ENCODE results near the gene HOXA6.
A peak's percentile ranks its signal among the peaks of the same experiment; 100 is the strongest.

HOXA6 gene

DNA sequence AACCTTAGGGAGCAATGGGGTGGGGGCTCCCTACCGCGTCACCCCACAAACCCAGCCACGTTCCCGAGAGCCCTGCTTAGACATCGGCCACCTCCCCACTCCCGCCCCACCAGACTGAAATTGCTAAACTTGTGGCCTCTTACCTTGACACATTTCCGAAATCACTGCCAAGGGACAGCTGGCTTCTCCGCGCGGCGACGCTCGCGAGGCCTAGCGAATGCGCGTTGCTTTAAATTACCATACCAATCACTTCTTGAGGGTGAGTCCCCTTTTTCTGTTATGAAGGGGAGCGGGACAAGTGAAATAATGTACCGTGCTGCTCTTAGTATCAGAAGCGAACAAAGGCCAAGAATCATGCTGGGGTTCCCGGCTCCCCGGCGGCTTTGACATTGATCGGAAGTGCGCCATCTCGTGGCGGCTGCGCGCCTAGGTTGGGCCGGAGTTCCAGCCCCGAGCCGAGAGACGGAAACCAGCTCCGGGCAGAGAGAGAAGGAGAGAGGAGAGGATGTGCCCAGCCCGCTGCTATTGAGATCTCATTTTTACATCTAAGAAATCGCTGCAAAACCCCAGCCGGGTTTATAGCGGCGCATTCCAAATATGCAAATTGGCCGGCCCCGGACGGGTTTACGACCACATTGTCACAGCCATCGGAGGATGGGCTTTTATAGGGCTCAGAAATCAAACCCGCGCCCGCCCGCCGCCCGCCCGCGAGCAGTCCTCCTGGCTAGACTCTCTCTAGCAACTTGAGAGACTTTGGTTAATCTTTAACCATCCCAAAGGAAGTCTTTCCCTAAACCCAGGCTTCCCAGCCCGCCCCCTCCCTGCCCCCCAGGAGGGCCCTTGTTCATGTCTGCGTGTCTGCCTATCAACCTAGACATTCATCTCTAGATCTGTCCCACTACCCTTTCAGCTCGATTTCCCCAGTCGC, 32.2 kb upstream of the HOXA6 start:
- H3K4me3 ChIP-seq (ENCODE audit: low read length), result no peak overlapping the region
- TF ChIP-seq CTCF (conservative IDR thresholded peaks at IDR 0.05; ENCODE audit: low read depth, low read length), result peak; percentile 84
- no peak for DNase-seq (ENCODE audit: low read depth)

- no peak overlapping the region for H3K4me3 ChIP-seq (ENCODE audit: low read length)
- TF ChIP-seq CTCF (conservative IDR thresholded peaks at IDR 0.05; ENCODE audit: low read depth, low read length), result no peak
- no peak for DNase-seq (ENCODE audit: low read depth)
Measured at GRCh38 chr7:27179030-27179429, 31.5 kb upstream of the HOXA6 start.

DNA sequence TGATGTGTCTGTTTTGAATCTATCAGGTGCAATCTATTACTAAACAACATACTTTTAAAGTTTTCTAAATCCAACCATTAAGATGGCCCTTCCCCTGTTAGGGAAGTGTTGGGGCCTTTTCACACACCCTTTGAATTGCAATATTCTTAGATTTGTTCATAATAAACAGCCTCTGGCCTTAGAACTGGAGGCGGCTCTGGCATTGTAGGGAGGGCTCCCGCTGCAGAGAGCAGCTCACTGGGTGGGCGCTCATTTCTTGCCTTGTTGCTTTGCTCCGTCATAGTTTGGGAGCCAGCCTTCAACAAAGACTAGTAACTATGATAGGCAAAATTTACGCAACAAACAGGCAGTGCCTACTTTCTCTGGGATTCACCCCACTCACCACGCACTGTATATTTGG, 30.8 kb upstream of the HOXA6 start:
- TF ChIP-seq CTCF (conservative IDR thresholded peaks at IDR 0.05; ENCODE audit: low read depth, low read length), result no peak
- H3K4me3 ChIP-seq (ENCODE audit: low read length), result no peak overlapping the region
- no peak for DNase-seq (ENCODE audit: low read depth)

GRCh38 chr7:27177795-27178320, 30.3 kb upstream of the HOXA6 start:
- no peak for DNase-seq (ENCODE audit: low read depth)
- no peak overlapping the region for H3K4me3 ChIP-seq (ENCODE audit: low read length)
- TF ChIP-seq CTCF (conservative IDR thresholded peaks at IDR 0.05; ENCODE audit: low read depth, low read length), result no peak

- TF ChIP-seq CTCF (conservative IDR thresholded peaks at IDR 0.05; ENCODE audit: low read depth, low read length), result no peak
- no peak overlapping the region for H3K4me3 ChIP-seq (ENCODE audit: low read length)
- DNase-seq (ENCODE audit: low read depth), result no peak
Measured at GRCh38 chr7:27176962-27177794, 29.6 kb upstream of the HOXA6 start.

DNA sequence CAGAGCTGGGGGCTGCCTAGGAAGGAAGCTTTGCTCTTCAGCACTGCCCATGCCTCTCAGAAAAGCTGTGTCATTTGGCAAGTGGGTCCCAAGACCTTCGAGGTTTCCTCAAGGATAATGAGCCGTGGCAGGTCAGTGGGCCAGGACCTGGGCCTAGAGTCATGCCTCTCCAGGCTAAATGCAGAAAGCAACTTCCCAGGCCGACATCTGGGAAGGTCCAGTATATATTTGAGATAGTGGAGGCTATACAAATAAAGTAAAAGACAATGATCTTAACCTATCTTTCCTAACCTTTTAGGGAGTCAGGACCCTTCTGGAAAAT, 28.9 kb upstream of the HOXA6 start:
- no peak for TF ChIP-seq CTCF (conservative IDR thresholded peaks at IDR 0.05; ENCODE audit: low read depth, low read length)
- DNase-seq (ENCODE audit: low read depth), result no peak
- no peak overlapping the region for H3K4me3 ChIP-seq (ENCODE audit: low read length)

All from retinal pigment epithelial cell (primary cell).